HepG2 (cell line): ENCODE data around the gene HES1. TPM values are rescaled to one million over a fixed set of nuclear protein-coding genes. Genes with fewer than 3 reads are reported as not detected.
A peak's percentile ranks its signal among the peaks of the same experiment; 100 is the strongest.

Experiments
- BRD4 ChIP-seq: sonication (generic); formaldehyde crosslinking; IDR thresholded peaks from 2 replicates; pipeline ENCODE4 v1.4.0; 2020; ENCODE audit warnings: missing genetic modification reagents
- LCORL ChIP-seq, 2 experiments: fragments of 450-650 bp in 1 of 2; sonication (generic) in 1 of 2; formaldehyde crosslinking in 1 of 2; IDR thresholded peaks; 2 replicates each; pipeline versions ENCODE4 v1.5.0 to v1.6.1; 2017 to 2020; ENCODE audit warnings: antibody characterized with exemption in 1 of 2, missing genetic modification reagents in 1 of 2
- RFX5 ChIP-seq: IDR thresholded peaks from 2 replicates; pipeline ENCODE4 v1.6.1; 2011; ENCODE audit warnings: low read depth, low read length, improper control_type of control experiment
- RXRA ChIP-seq: sonication (generic); formaldehyde crosslinking; IDR thresholded peaks from 2 replicates; pipeline ENCODE4 v1.5.1; 2020; ENCODE audit warnings: missing genetic modification reagents
- SIX1 ChIP-seq: sonication (generic); formaldehyde crosslinking; IDR thresholded peaks from 2 replicates; pipeline ENCODE4 v1.4.0; 2020; ENCODE audit warnings: missing genetic modification reagents, borderline replicate concordance
- SMAD1 ChIP-seq: sonication (generic); formaldehyde crosslinking; IDR thresholded peaks from 2 replicates; pipeline ENCODE4 v1.4.0; 2020; ENCODE audit warnings: missing genetic modification reagents, low read depth, mild to moderate bottlenecking, borderline replicate concordance
- SMAD3 ChIP-seq: sonication (generic); formaldehyde crosslinking; IDR thresholded peaks from 2 replicates; pipeline ENCODE4 v1.4.0; 2020; ENCODE audit warnings: missing genetic modification reagents
- SRSF4 ChIP-seq: fragments of 200-400 bp; formaldehyde crosslinking; IDR thresholded peaks from one replicate; pipeline ENCODE4 v1.6.1; 2018; ENCODE audit warnings: mild to moderate bottlenecking, low read depth, low read length, moderate library complexity; ENCODE audit not compliant: poor library complexity, severe bottlenecking
- ZBTB1 ChIP-seq: sonication (generic); formaldehyde crosslinking; IDR thresholded peaks from 2 replicates; pipeline ENCODE4 v1.4.0; 2020; ENCODE audit warnings: missing genetic modification reagents, borderline replicate concordance
- ZBTB7A ChIP-seq: sonication (generic); formaldehyde crosslinking; IDR thresholded peaks from 2 replicates; pipeline ENCODE4 v1.8.0; 2022; ENCODE audit warnings: mild to moderate bottlenecking, missing genetic modification reagents
- ZKSCAN8 ChIP-seq: IDR thresholded peaks from 2 replicates; pipeline ENCODE4 v1.6.1; 2016; ENCODE audit warnings: borderline replicate concordance, missing genetic modification reagents, missing compliant biosample characterization
- ZNF136 ChIP-seq: sonication (generic); formaldehyde crosslinking; IDR thresholded peaks from 2 replicates; pipeline ENCODE4 v1.8.1; 2022; ENCODE audit warnings: low read depth, mild to moderate bottlenecking, moderate library complexity, missing genetic modification reagents
- ZNF143 ChIP-seq: sonication (generic); formaldehyde crosslinking; IDR thresholded peaks from 2 replicates; pipeline ENCODE4 v1.4.0; 2020; ENCODE audit warnings: missing genetic modification reagents
- ZNF24 ChIP-seq: fragments of 450-650 bp; IDR thresholded peaks from 2 replicates; pipeline ENCODE4 v1.6.1; 2017; ENCODE audit warnings: antibody characterized with exemption, mild to moderate bottlenecking
- ZNF841 ChIP-seq: sonication (generic); formaldehyde crosslinking; IDR thresholded peaks from 2 replicates; pipeline ENCODE4 v1.8.1; 2023; ENCODE audit warnings: missing genetic modification reagents, borderline replicate concordance
- ZSCAN21 ChIP-seq: sonication (generic); formaldehyde crosslinking; IDR thresholded peaks from 2 replicates; pipeline ENCODE4 v1.8.0; 2022; ENCODE audit warnings: mild to moderate bottlenecking, missing genetic modification reagents, moderate library complexity, borderline replicate concordance
- polyA plus RNA-seq, 8 experiments: library from polyadenylated mRNA; depleted of rRNA in 3 of 8; stranded (reverse) in 7 of 8; unstranded in 1 of 8; fragments of >200 nt; fragmentation: Illumina TruSeq in 4 of 8; extraction: Trizol in 4 of 8; gene quantifications; 2 replicates each; pipeline versions ENCODE4 v1.2.1 to v1.2.3, GENCODE V29; 2011 to 2016; ENCODE audit warnings: low read depth in 4 of 8, missing spikeins in 1 of 8, mixed read lengths in 1 of 8; ENCODE audit not compliant: insufficient read depth in 1 of 8
- total RNA-seq, 5 experiments: library from RNA; depleted of rRNA; stranded (reverse); fragments of >200 nt; fragmentation: Illumina TruSeq; extraction: Trizol; gene quantifications; 2 replicates each; pipeline ENCODE4 v1.2.3, GENCODE V29; 2016; ENCODE audit warnings: low read depth in 1 of 5
- TF ChIP-seq, protein P1 (sequence below): sonication (generic); formaldehyde crosslinking; IDR thresholded peaks from 2 replicates; pipeline ENCODE4 v1.8.0; 2022; ENCODE audit warnings: low read depth, missing genetic modification reagents
- TF ChIP-seq, protein P2 (sequence below): IDR thresholded peaks from 2 replicates; pipeline ENCODE4 v1.6.1; 2018; ENCODE audit warnings: missing genetic modification reagents, mild to moderate bottlenecking, missing compliant biosample characterization
- TF ChIP-seq, protein P3 (sequence below): sonication (generic); formaldehyde crosslinking; conservative IDR thresholded peaks from 2 replicates; pipeline ENCODE4 v1.5.0; 2020; ENCODE audit warnings: missing genetic modification reagents
- TF ChIP-seq, protein P4 (sequence below): sonication (generic); formaldehyde crosslinking; conservative IDR thresholded peaks from 2 replicates; pipeline ENCODE4 v1.8.1; 2023; ENCODE audit warnings: missing genetic modification reagents

HES1 gene
- total and polyA plus RNA-seq, 2 of the 13 experiments (the other 11 are each of a cell fraction or from before 2014, with no cell fraction given): 15.4 to 19.8 TPM

DNA sequence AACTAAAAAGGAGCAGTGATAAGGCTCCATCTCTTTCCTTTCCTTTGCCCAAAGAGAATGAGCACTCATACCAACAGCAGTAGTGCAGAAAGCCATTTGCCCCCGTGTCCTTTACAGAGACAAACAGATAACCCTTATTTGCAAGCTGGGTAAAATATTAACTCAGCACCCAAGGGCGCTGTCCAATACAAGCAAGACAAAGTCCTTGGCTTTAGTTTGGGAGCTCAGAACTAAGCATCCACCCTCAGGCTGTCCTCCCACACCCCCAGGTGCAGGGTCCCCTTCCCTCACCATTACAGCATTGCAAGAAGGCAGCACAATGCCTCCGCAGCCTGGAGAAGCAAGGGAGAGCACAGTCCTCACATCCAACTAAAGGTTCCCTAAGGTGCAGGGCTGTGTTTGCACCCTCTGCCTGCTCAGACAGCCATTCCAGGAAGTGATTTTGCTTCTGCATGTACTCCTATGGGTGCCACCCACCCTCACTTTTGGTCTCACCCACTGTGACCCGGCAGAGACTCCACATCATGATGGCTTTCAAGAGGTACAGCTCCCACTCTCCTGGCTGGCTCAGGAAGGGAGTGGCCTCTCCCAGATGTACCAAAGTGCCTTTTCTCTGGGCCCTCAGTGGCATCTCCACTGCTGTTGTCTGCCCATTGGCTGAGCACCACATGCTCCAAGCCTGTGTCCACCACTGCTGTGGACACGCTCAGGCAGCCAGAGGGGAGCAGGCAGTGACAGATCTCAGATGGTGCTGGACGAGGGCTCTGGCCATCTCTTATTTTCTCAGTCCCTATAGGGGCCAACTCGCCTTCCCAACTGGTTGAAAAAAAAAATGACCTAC lies 34.1 kb upstream of the HES1 start (continued):
- peak; percentile 60; the same call in 1 of the 2 replicates for TF ChIP-seq SIX1 (CRISPR knock-in tag)
- no peak for TF ChIP-seq ZNF24
- no peak for TF ChIP-seq ZNF143
- TF ChIP-seq, protein P1, sequence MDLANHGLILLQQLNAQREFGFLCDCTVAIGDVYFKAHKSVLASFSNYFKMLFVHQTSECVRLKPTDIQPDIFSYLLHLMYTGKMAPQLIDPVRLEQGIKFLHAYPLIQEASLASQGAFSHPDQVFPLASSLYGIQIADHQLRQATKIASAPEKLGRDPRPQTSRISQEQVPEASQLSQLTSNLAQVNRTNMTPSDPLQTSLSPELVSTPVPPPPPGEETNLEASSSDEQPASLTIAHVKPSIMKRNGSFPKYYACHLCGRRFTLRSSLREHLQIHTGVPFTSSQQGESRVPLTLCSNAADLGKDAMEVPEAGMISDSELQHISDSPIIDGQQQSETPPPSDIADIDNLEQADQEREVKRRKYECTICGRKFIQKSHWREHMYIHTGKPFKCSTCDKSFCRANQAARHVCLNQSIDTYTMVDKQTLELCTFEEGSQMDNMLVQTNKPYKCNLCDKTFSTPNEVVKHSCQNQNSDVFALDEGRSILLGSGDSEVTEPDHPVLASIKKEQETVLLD (CRISPR knock-in tag): no peak
- no peak for TF ChIP-seq ZBTB1 (CRISPR knock-in tag)
- TF ChIP-seq LCORL (IDR thresholded peaks at IDR 0.05): peak; percentile 51; the same call in 1 of the 2 replicates
- TF ChIP-seq LCORL (CRISPR knock-in tag; IDR thresholded peaks at IDR 0.05): peak; percentile 93
- TF ChIP-seq, protein P2, sequence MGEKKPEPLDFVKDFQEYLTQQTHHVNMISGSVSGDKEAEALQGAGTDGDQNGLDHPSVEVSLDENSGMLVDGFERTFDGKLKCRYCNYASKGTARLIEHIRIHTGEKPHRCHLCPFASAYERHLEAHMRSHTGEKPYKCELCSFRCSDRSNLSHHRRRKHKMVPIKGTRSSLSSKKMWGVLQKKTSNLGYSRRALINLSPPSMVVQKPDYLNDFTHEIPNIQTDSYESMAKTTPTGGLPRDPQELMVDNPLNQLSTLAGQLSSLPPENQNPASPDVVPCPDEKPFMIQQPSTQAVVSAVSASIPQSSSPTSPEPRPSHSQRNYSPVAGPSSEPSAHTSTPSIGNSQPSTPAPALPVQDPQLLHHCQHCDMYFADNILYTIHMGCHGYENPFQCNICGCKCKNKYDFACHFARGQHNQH (CRISPR knock-in tag): peak; percentile 61; the same call in 1 of the 2 replicates
- no peak for TF ChIP-seq RFX5
- TF ChIP-seq, protein P3, sequence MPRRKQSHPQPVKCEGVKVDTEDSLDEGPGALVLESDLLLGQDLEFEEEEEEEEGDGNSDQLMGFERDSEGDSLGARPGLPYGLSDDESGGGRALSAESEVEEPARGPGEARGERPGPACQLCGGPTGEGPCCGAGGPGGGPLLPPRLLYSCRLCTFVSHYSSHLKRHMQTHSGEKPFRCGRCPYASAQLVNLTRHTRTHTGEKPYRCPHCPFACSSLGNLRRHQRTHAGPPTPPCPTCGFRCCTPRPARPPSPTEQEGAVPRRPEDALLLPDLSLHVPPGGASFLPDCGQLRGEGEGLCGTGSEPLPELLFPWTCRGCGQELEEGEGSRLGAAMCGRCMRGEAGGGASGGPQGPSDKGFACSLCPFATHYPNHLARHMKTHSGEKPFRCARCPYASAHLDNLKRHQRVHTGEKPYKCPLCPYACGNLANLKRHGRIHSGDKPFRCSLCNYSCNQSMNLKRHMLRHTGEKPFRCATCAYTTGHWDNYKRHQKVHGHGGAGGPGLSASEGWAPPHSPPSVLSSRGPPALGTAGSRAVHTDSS: no peak
- TF ChIP-seq ZNF841: no peak
- 0 out of 2 replicates have a peak, but pooled peaks have one; percentile 48 for TF ChIP-seq BRD4 (CRISPR knock-in tag)
- TF ChIP-seq SMAD3 (CRISPR knock-in tag): peak; percentile 73; the same call in 1 of the 2 replicates
- TF ChIP-seq, protein P4, sequence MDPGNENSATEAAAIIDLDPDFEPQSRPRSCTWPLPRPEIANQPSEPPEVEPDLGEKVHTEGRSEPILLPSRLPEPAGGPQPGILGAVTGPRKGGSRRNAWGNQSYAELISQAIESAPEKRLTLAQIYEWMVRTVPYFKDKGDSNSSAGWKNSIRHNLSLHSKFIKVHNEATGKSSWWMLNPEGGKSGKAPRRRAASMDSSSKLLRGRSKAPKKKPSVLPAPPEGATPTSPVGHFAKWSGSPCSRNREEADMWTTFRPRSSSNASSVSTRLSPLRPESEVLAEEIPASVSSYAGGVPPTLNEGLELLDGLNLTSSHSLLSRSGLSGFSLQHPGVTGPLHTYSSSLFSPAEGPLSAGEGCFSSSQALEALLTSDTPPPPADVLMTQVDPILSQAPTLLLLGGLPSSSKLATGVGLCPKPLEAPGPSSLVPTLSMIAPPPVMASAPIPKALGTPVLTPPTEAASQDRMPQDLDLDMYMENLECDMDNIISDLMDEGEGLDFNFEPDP: no peak
- peak; percentile 70; the same call in 1 of the 2 replicates for TF ChIP-seq SMAD1 (CRISPR knock-in tag)
- peak; percentile 69; the same call in 1 of the 2 replicates for TF ChIP-seq RXRA (CRISPR knock-in tag)
- no peak for TF ChIP-seq SRSF4
- no peak for TF ChIP-seq ZNF136 (CRISPR knock-in tag)
- no peak; the same call in 1 of the 2 replicates for TF ChIP-seq ZSCAN21 (CRISPR knock-in tag)
- peak; percentile 18; the same call in 1 of the 2 replicates for TF ChIP-seq ZKSCAN8 (CRISPR knock-in tag)
- 0 out of 2 replicates have a peak, but pooled peaks have one; percentile 70 for TF ChIP-seq ZBTB7A (CRISPR knock-in tag)
